Middle frontal gyrus (tissue), 1 donor: ENCODE data around the gene TMEM183A.
A peak's percentile ranks its signal among the peaks of the same experiment; 100 is the strongest.
"Not testable (repeated sequence)": the region's sequence is repeated elsewhere in the genome, so short reads cannot be mapped to it uniquely, and the experiment has no call there.

Source experiments
- DNase-seq: peaks from one replicate; pipeline ENCODE4 v3.0.0-alpha.2; 2015; ENCODE audit warnings: low spot score; ENCODE audit errors: extremely low spot score

The TMEM183A gene

GRCh38 chr1:203006948-203007871, at the start of gene TMEM183A:
Gene TMEM183A (plus strand): TSS chr1:203007374. CDS start chr1:203007466, 92 bp downstream.
- peak; percentile 90 for DNase-seq

- peak; percentile 88 for DNase-seq
Observed at GRCh38 chr1:202957733-202958543, 49.2 kb upstream of the TMEM183A start, which contains the start of gene ADIPOR1. Gene ADIPOR1 (minus strand): TSS chr1:202958312. CDS start chr1:202951070, 7,242 bp downstream.

- DNase-seq = no peak
Observed at GRCh38 chr1:202958544-202959275, 48.5 kb upstream of the TMEM183A start.

- no peak for DNase-seq
Observed at GRCh38 chr1:202959276-202959620, 47.9 kb upstream of the TMEM183A start.

GRCh38 chr1:202961220-202961880, 45.8 kb upstream of the TMEM183A start:
- no peak for DNase-seq

GRCh38 chr1:202964791-202965410, 42.3 kb upstream of the TMEM183A start:
- no peak for DNase-seq

- DNase-seq = no peak
Observed at GRCh38 chr1:202965422-202965821, 41.8 kb upstream of the TMEM183A start.

- DNase-seq = no peak
Observed at GRCh38 chr1:202966006-202966898, 40.9 kb upstream of the TMEM183A start.

- DNase-seq = no peak
Observed at GRCh38 chr1:202967684-202968281, 39.4 kb upstream of the TMEM183A start.

- DNase-seq = no peak
Observed at GRCh38 chr1:202968351-202968750, 38.8 kb upstream of the TMEM183A start.

GRCh38 chr1:202968895-202969295, 38.3 kb upstream of the TMEM183A start:
- no peak for DNase-seq

- no peak for DNase-seq
Observed at GRCh38 chr1:202972046-202972445, 35.1 kb upstream of the TMEM183A start.

- DNase-seq = no peak
Observed at GRCh38 chr1:202974856-202975255, 32.3 kb upstream of the TMEM183A start.

- DNase-seq = no peak
Observed at GRCh38 chr1:202976633-202977032, 30.5 kb upstream of the TMEM183A start.

GRCh38 chr1:202979459-202979858, 27.7 kb upstream of the TMEM183A start:
- no peak for DNase-seq

GRCh38 chr1:202981939-202982338, 25.2 kb upstream of the TMEM183A start:
- DNase-seq = no peak

GRCh38 chr1:202982715-202983430, 24.3 kb upstream of the TMEM183A start:
- no peak for DNase-seq

GRCh38 chr1:202986120-202986519, 21.1 kb upstream of the TMEM183A start:
- not testable (repeated sequence) for DNase-seq
